Left hindlimb (tissue), 1 donor: ENCODE data around the gene SLC11A1.

Source experiments
- DNase-seq: peaks from one replicate; pipeline ENCODE4 v3.0.0-alpha.2; 2018

Gene SLC11A1

DNA sequence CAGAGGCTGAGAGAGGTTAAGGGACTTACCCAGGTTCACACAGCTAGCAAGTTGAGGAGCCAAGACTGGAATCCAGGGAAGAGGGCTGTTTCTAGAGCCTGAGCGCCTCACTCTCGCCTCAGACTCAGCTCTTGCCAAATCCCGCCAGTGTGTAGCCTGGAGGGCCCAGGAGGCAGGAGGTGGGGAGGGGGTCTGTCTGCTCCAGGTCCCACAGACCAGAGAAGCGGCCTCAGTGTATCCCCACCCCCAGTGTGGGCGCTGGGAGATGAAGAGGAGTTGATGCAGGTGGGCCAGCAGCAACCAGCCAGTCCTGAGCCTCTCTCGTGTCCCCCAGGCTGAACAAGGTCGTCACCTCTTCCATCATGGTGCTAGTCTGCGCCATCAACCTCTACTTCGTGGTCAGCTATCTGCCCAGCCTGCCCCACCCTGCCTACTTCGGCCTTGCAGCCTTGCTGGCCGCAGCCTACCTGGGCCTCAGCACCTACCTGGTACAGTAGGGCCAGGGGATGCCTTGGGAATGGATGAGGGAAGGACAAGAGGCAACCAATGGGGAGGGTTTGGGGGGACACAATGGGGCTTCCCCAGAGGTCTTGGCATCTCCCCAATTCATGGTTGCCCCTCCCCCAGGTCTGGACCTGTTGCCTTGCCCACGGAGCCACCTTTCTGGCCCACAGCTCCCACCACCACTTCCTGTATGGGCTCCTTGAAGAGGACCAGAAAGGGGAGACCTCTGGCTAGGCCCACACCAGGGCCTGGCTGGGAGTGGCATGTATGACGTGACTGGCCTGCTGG is 12.4 kb downstream of the SLC11A1 start:
- no peak for DNase-seq

DNA sequence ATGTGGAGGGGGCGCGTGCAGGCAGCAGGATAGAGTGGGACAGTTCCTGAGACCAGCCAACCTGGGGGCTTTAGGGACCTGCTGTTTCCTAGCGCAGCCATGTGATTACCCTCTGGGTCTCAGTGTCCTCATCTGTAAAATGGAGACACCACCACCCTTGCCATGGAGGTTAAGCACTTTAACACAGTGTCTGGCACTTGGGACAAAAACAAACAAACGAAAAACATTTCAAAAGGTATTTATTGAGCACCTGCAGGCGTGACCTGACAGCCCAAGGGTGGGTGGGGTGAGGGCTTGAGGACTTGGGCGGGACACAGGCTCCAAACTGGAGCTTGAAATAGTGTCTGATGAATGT is 13.0 kb downstream of the SLC11A1 start:
- DNase-seq, result no peak

DNA sequence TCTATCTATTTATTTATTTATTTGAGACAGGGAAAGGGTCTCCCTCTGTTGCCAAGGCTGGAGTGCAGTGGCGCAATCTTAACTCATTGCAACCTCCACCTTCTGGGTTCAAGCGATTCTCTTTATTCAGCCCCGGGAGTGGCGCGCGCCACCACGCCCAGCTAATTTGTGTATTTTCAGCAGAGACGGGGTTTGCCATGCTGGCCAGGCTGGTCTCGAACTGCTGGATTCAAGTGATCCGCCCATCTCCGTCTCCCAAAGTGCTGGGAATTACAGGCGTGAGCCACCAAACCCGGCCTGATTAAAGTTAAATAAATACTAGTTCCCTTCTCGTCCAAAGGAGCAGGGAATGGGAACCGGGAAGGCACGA is 13.4 kb downstream of the SLC11A1 start:
- no peak for DNase-seq

DNA sequence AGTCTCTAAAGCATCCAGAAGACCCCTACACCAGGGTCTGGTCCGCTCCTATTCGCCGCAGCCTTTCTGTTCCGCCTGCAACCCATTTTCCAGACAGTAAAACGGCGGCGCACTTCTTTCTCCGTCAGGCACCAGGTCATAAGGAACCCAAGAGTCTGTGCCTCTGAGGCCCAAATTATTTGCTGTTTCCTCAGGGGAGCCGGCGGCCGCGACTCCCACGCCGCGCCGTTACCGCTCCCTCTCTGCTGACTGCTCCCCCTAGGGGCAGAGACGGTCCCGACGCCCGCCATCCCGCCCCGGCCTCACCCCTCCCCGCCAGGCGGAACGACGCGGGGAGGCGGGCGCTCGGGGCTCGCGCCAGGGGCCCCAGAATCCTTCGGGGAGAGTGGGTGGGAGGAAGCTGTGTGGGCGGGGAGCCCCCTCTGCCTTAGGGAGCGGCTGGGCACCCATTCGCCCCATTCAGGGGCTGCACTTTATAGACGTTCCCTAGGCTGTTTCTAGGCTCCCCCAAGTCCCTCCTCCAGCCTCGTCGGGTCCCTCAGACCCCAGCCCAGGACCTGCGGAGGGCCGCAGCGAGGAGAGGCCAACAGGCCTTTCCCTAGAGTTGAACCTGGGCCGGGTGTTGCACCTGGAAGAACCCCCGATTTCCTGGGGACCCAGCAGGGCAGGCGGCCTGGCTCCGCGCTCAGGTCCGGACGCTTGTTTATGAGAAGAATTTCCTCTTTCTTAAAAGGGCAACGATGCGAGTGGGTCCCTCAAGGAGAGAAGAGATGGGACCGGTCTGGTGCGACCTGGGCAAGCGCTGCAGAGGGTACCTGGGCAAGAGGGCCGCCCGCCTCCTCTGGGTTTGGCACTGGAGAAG is 14.0 kb downstream of the SLC11A1 start:
- peak; percentile 95 for DNase-seq

DNA sequence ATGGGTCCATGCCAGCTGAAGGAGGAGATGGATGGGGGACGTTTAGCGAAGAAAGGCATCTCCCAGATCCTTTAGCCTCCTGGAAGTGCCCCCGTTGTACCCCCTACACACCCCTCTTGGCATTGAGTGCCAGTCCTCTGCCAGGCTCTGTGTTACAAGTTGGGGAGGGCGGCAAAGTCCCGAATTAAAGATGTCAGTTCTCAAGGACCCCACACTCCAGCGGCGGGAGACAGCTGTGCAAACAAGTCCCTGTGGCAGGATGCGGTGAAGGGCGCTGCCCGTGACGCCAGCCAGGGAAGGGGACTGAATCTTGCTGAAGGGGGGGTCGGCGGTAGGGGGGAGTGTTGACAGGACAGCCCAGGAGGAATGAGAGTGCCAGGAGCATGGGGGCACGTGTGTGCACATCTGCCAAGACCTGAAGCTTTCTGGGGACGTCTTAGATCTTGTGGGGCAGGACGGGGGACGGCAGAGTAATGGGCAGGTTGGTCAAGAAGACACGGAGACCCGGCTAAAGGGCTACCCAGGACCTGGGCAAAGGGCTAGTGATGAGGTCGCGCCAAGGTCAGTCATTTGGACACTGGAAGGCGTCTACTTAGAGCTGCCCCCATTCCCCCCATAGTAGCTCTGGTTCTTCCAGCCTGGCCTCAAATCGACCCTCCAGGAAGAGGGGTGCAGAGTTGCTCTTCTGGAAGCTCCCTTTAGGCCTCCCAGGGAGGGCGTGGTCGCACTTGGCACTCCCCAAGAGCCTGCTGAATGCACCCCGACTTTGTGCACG is 14.8 kb downstream of the SLC11A1 start:
- peak; percentile 89 for DNase-seq

DNA sequence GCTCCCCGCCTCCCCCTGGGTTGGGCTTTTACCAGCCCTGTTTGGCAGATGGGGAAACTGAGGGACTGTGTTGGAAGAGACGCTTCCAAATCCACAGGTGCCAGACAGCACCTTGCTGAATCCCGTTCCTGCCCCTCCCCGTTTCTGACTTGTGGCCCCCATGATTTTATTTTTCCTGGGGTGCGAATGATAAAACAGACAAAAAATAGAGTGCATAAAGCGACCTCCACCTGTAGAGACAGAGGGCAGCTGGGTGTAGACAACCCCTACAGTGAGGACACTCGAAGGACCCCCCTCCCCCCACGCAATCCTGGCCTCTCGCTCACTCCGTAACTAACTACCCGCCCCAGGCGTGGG is 15.4 kb downstream of the SLC11A1 start:
- no peak for DNase-seq

DNA sequence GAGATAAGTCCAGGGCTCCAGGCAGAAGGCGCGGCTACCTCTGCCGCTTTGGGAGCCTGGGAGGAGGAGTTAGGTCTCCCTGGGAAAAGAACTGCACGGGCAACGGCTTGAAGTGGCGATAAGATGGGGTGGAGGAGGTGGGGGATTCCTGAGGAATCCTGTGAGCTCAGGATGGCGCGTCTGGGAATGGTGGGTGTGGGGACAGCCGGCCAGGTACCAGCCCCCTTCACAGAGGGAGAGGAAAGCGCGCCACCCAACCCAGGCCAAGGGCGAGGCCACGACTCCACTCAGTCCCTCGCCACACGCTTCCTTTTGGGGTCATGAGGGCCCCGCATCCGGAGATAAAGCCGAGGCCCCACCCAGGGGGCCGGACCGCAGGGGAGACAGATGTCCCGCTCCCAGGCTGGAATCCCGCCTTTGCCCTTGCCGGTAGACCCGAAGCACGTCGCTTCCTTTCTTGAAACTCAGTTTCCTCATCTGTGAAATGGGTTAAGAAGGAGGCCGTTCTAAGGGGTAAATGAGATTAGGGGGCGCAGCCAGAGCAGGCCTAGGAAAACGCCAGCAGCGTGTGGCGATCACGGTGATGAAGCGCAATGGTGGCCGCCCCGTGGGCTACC is 15.9 kb downstream of the SLC11A1 start:
- DNase-seq, result peak; percentile 69

DNA sequence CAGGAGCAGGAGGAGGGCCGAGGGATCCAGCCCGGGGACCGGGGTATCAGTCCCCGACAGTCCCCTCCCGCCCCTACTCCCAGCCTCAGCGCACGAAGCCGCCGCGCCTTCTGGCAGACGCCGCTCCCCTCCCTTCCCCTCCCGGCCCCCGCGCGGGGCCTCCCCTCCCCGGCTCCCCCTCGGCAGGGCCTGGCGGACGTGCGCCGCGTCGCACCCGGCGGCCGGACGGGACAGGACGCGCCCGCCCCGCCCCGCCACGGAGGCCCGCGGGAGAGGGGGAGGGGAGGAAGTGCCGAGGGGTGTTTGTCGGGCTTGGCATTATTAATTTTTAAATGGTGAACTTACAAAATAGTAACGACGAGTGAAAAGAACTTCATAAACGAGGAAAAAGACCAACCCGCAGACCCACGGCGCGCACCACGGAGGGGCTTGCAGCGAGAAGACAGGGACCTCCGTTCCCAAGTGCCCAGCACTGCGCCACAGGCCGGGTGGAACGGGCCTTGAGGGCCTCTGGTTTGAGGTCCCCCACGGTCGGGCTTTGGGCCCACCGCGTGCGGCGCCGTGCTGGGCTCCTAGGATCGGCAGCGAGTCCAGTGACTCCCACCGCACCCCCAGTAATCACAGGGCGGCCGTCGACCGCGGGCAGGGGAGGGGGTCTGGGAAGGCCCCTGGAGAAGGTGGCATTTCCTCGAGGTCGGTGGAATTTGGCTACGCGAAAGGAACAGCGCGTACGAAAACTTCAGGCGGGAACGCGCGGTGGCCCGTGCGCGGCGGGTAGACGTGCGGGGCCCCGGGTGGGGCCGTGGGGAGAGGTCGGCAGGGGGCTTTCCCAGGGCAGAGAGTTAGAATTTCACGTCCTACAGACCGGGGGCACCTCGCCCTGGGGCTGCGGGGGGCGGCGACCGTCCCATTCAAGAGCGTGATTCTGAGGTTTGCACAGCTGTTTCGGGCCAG is 16.6 kb downstream of the SLC11A1 start:
- peak; percentile 93 for DNase-seq

DNA sequence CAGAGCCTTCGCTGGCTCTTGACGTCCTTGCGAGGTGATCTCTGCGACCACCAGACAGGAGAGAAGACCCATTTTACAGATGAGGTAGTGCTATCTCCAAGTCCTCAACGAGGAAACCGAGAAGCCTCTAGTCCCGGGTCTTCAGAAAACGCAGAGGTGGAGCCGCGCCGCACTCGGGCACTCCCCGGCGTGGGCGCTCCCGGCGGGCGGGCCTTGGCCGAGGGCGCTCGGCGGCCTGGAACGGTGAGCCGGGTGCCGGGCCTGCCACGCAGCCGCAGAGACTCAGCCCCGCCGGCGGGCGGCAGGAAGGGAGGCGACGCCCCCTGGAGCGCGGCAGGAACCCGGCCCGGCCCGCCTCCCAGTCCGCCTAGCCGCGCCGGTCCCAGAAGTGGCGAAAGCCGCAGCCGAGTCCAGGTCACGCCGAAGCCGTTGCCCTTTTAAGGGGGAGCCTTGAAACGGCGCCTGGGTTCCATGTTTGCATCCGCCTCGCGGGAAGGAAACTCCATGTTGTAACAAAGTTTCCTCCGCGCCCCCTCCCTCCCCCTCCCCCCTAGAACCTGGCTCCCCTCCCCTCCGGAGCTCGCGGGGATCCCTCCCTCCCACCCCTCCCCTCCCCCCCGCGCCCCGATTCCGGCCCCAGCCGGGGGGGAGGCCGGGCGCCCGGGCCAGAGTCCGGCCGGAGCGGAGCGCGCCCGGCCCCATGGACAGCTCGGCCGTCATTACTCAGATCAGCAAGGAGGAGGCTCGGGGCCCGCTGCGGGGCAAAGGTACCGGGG is 17.5 kb downstream of the SLC11A1 start, which contains the start of gene CTDSP1:
TSS of gene CTDSP1 (plus strand) at position 478 of the 776 bp plus-strand sequence. CDS start at position 701, 223 bp downstream.
- peak; percentile 99 for DNase-seq

DNA sequence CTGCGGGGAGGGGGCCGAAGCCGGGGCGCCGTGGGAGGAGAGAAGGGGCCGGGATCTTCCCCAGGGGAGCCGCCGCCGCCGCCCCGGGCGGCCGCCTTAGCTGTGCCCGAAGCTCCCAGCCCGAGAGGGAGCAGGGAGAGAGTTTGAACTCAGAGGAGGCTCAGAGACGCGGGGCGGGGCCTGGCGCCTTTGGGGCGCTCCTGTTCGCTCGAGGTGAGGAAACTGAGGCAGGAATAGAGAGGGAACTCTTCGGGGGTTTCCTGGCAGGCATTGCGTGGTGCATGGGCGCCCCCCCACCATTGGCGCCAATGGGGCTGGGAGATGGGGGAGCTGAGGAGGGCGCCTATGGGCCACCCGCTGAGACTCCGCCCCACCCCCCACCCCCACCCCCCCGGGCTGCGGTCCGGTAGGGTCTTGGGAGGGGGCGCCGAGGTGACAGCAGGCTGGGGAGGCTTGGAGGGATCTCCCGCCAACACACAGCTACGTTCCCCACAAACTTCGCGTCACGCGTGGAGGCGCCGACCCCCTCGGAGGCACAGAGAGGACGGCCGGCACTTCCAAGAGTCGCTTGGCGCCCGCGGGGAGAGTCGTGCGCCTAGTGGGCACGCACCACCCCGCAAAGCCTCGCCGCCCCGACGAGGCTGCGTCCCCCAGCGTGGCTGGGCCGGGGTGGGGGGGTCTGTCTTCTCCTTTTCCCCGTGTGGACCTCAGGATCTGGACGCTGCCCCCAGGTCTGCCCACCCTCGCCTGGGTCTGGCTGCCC is 18.3 kb downstream of the SLC11A1 start:
- DNase-seq, result peak; percentile 70

DNA sequence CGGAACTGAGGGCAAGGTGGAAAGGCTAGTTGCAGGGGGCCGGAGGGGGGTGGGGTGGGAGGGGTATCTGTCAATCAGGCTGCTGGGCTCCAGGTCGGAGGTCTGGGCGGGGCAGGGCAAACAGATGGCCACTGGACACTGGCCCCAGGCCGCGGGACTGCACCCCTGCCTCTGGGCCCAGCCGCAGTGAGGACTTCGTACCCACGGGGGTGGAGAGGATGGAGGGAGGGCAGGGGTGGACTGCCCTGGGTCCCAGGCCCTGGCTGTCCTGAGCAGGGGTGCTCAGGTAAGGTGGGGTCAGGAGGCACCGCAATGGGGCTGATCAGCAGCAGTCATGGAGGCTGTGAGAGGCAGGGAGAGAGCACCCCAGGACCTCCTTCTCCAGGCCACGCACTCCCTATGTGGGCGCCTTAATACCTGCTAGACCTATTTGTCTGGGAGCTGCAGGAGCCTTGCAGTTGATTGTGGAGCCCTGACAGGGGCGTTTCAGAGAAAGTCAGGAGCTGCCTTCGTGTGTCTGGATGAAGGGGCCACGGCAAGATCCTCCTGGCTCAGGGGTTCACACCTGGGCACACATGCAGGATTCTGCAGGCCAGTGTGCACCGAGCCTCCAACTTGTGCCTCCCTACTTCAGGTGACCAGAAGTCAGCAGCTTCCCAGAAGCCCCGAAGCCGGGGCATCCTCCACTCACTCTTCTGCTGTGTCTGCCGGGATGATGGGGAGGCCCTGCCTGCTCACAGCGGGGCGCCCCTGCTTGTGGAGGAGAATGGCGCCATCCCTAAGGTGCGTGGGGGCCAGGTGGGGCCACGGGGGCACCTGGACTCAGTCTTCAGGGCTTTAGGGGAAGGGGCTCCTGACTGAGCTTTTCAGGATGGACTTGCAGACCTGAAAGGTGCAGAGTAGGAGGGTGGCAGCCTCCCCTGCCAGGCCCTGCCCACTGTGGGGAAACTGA is 19.1 kb downstream of the SLC11A1 start:
- peak; percentile 59 for DNase-seq

DNA sequence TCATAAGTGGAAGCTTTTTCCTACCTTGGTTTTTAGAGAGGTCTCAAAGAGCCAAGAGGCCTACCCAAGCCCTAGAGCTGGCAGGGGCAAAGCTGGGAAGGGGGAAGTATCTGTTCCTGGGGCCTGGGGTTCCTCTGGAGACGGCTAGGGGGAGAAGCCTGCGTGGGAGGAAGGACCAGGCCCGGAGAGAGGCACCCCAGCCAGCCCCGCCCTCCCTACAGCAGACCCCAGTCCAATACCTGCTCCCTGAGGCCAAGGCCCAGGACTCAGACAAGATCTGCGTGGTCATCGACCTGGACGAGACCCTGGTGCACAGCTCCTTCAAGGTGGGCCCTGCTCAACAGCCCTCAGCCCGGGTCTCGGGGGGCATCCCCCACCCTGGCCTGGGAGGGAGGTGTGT is 19.8 kb downstream of the SLC11A1 start:
- DNase-seq, result no peak

DNA sequence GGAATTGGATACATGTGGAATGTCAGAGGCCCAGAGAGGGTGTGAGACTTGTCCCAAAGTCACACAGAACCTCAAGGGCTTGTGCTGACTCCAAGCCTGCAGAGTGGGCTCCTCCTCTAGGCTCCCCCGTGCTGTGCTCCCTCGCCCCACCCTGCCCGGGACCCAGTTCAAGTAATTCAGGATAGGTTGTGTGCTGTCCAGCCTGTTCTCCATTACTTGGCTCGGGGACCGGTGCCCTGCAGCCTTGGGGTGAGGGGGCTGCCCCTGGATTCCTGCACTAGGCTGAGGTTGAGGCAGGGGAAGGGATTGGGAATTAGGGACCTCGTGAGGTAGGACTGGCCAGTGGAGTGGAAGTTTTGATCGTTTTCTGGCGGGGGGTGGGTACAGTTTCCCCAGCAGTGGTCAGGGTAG is 20.4 kb downstream of the SLC11A1 start:
- DNase-seq, result no peak

DNA sequence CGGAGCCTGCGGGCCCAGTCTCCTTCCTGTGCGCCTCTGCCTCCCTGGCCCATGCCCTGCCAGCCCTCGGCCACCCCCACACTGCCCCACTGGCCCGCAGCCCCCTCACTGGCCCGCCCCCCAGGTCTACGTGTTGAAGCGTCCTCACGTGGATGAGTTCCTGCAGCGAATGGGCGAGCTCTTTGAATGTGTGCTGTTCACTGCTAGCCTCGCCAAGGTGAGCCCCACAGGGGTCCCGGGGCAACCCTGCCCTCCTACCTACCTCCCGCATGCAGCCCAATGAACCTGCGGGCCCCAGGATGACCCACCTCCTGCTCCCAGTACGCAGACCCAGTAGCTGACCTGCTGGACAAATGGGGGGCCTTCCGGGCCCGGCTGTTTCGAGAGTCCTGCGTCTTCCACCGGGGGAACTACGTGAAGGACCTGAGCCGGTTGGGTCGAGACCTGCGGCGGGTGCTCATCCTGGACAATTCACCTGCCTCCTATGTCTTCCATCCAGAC is 20.9 kb downstream of the SLC11A1 start:
- no peak for DNase-seq

DNA sequence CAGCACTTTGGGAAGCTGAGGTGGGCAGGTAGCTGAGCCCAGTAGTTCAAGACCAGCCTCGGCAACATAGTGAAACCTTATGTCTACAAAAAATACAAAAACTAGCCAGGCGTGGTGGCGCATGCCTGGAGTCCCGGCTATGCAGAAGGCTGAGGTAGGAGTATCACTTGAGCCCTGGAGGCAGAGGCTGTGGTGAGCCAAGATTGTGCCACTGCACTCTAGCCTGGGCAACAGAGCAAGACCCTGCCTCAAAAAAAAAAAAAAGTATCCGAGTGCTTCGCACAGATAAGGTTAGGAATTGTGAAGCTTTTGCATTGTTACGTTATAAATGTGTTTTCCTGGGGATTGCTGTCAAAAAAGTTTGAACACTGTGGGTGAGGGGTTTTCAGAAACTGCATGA is 21.7 kb downstream of the SLC11A1 start:
- no peak for DNase-seq

DNA sequence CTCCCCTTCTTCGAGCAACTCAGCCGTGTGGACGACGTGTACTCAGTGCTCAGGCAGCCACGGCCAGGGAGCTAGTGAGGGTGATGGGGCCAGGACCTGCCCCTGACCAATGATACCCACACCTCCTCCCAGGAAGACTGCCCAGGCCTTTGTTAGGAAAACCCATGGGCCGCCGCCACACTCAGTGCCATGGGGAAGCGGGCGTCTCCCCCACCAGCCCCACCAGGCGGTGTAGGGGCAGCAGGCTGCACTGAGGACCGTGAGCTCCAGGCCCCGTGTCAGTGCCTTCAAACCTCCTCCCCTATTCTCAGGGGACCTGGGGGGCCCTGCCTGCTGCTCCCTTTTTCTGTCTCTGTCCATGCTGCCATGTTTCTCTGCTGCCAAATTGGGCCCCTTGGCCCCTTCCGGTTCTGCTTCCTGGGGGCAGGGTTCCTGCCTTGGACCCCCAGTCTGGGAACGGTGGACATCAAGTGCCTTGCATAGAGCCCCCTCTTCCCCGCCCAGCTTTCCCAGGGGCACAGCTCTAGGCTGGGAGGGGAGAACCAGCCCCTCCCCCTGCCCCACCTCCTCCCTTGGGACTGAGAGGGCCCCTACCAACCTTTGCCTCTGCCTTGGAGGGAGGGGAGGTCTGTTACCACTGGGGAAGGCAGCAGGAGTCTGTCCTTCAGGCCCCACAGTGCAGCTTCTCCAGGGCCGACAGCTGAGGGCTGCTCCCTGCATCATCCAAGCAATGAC is 22.4 kb downstream of the SLC11A1 start:
- peak; percentile 64 for DNase-seq

DNA sequence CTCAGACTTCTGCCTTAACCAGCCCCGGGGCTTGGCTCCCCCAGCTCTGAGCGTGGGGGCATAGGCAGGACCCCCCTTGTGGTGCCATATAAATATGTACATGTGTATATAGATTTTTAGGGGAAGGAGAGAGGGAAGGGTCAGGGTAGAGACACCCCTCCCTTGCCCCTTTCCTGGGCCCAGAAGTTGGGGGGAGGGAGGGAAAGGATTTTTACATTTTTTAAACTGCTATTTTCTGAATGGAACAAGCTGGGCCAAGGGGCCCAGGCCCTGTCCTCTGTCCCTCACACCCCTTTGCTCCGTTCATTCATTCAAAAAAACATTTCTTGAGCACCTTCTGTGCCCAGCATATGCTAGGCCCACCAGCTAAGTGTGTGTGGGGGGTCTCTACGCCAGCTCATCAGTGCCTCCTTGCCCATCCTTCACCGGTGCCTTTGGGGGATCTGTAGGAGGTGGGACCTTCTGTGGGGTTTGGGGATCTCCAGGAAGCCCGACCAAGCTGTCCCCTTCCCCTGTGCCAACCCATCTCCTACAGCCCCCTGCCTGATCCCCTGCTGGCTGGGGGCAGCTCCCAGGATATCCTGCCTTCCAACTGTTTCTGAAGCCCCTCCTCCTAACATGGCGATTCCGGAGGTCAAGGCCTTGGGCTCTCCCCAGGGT is 23.1 kb downstream of the SLC11A1 start:
- peak; percentile 43 for DNase-seq
